ENCODE measurements around the gene UGT1A5.

Gene UGT1A5

DNA sequence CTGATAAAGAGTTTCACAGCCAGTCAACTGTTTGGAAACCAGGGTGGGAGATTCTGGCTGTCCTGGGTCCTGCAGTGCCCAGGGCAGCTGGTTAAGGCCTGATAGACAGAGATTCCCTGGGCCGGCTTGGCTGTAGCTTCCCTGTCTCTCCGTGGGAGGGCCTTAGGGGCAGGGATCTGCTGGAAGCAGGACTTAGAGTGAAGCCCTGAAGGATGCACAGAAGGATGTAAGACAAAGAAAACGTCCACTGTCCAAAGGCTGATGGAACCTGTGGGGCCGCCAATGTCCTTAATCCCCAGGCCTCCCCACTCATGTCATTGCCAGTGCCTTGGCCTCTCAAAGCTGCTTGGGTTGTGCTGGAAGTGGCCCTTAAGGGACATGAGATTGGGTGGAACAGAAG, 98.4 kb downstream of the UGT1A5 start:
- no peak for DNase-seq

DNA sequence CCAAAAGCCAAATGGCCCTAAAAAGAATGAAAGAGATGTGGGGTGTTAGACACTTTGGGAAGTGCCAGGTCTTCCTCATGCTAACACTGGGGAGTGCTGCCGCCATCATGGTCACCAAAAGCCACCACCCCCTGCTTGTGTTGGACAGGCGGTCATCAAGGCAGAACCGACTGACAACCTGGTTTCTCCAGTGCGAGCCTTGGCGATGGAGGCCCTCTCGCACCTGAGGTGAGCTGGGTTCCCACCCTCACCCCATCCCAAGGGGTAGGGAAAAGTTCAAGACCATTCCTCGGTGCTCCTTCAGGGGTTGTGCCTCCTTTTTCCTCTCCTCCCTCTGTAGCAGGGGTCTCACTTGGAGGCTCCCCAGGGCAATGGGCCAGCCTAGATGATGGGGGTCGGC, 99.0 kb downstream of the UGT1A5 start:
- DNase-seq: no peak

DNA sequence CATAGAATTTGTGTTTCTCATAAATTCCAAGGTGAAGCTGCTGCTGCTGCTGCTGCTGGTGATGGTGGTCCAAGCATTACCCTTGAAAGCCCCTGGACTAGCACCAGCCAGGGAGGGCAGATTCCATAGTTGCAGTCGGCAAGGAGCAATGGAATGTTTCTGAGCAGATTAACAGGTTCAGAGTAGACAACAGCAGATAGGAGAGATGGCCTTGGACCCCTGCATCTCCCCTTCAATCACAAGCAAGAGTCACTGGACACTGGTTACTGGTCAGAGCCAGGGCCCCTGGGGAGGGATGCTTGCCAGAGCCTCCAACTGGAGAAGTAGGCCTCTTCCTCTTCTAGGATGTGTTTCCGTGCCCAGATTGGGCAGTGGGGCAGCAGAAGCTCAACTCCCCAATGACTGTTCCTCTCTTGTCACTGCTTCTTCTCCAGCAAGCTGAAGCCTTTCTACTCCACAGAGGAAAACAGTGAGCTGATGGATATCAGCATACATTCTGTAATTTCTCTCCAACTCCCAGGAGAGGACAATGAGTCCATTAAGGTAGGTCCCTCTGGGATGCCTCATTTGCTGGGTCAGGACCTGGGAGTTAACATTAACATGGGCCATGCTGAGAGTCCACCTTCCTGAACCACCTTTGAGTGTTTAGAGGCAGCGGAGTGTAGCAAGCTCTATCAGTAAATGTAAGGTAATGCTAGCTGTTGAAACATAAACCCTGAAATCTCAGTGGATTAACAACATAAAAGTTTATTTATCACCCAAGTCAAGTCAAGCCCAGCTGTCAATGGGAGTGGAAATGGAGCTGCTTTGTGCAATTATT, 100.7 kb downstream of the UGT1A5 start:
- no peak for DNase-seq

DNA sequence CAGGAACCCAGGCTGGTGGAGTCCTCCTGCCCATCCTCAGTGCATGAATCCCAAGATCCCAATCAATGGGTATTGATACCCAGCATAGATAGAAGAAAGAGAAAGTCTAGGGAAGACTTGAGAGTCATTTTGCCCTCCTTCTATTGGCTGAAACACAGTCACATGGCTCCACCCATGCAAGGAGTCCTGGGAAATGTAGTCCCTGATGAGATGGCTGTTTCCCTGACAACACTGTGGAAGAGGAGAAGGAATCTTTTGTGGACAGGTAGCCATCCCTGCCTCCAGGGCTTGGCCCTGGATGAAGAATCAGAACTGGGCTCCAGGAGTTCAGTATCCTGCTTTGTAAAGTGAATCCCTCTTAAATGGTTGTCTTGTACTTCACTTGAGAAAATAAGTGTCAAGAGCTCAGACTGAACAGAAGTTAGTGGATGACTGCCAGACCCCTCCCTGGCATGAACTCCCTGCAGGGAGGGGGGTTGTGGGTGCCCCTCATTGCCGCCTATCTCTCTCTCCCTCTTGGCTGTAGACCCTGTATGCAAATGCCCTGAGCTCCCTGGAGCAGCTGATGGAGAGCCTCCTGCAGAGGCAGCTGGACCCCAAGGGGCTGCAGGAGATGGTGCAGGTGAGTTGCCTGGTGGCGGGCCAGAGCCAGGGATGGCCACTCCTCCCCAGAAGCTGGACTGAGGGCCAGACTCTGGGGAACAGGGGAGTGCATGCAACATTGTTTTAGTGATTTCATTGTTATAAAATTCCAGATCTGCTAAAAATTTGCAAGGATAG, 101.5 kb downstream of the UGT1A5 start:
- no peak for DNase-seq

DNA sequence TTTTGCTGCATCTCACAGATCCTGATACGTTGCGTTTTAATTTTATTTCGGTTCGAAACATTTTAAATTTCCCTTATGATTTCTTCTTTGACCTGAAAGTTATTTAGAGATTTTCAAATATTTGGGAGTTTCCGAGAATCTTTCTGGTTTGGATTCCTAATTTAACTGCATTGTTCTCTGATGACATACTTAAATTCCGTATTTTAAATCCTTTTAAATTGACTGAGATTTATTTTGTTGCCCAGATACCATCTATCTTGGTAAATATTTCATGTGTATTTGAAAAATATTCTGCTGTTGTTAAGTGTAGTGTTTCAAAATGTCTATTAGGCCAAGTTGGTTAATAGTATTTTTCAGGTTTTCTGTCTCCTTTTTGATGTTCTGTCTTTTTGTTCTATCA, 103.2 kb downstream of the UGT1A5 start:
- DNase-seq: no peak

DNA sequence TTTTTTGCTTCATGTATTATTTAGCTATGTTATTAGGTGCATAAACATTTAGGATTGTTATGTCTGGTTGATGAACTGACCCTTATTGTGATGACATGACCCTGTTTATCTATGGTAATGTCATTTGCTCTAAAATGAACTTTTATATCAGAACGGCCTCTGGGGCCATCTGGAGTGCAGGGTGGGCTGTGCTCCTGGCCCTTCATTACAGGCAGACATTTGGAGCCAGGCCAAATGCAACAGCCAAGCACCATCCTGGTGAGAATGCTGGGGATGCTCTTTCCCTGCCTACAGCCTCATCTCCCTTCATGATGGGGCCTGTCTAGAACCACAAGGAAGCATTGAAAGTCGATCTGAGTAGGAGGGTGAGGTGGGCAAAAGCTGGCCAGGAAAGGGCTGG, 103.6 kb downstream of the UGT1A5 start:
- DNase-seq: no peak

DNA sequence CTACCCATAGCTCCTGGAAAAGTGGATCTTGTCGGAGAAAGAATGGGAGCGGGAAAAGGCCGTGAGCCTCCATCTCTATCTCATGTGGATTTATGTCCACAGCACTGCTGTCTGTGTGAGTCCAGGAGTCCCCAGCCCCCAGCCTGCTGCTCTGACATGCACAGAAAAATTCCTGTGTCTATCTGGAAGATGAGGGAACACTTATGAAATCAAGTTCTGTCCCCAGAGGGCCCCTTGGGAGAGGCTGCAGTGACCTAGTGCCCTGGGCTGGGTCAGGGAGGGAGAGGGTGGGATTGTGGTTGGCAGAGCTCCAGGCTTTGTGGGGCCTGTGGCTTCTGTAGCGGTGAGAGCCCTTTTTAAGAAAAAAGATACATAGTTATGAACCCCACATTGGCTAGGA, 104.1 kb downstream of the UGT1A5 start:
- no peak for DNase-seq

DNA sequence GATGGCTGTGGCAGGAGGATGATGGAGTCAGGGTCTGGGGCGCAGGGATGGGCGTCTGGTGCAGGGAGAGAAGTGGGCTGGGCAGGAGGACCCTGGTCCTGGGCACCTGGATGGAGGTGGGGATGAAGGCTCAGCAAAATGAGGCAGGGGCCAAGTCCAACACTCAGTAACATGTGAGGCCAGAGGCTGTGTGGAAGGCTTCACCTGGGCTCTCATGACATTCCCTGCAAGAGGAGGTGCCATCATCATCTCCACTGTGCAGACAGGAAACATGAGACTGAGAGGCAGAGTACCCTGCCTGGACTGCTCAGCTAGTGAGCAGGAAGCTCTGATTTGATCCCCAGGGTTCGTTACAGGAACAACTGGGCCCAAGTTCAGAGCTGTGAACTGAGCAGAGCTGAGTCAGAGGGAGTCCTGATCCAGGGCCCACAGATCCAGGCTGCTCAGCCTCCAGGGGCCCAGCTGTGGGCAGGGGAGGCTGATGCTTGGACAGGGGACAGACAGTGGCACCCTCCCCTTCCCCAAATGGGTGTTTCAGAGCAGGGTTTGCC, 104.7 kb downstream of the UGT1A5 start:
- no peak for DNase-seq

DNA sequence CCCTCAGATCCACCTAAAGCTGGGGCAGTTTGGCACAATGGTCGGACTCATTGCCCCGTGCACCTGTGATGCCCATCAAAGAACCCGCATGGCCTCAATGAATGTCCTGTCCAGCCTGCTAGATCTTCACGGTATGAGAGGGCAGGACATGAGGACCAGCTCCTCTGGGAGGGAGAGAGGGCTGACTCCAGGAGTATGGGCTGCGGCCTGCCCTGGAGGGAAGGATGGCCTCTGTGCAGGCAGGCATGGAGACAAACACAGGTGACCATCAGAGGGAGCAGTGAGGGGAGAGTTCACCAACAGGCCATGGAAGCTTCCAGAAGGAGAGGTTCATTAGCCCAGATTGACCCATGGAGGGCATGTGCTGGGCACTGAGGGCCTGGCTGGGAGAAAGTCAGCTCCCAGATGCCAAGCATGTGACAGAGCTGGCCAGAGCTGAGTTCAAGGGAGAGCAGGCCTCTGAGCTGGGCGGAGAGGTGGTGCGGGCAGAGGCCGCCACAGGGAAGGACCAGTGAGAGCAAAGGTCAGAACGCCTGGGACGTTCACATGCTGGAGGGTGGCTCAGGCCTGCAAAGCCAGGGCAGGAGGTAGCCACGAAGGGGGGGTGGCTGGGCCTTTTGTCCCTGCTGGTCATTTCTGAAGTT, 105.4 kb downstream of the UGT1A5 start:
- no peak for DNase-seq

DNA sequence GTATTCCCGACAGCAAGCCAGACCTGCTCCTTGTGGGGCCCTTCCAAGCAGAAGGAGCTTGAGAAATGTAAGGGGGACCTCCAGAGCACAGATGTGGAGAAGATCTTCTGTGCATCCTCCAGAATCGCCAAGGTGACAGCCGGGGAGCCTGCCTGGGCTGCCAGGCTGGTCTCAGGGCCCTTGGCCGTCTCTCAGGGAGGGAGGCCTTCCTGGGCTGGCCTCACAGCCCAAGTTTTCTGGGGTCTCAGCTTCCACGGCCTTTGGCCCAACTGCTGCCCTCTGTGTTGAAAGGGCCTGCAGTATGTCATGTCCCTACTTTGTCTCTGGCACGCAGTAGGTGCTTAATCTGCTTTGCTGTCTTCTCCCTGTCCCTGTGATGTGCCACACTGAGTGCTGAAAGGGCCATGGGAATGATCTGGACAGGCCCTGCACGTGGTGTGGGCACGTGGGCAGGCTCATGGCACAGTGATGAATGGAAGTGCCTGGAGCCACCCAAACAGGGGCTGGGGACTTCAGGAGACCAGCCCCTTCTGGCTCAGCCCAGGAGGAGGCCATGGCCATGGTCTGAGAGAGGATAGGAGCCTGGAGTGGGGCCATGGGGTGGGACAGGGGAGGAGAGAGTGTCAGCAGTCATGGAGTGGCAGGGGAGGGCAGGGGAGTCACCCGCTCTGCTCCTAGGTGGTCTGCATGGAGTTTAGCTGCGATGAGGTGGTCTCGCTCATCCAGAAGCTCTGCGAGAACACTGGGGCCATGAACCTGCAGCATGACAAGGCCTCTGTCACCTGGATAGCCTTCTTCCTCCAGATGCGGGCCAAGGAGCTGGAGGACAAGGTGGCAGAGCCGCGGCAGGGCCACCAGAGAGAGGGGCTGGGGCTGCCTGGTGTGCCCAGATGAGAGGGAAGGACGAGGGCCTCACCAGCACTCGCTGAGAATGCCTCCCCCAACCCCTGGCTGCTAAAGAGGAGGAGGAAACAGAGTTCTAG, 106.2 kb downstream of the UGT1A5 start:
- DNase-seq: no peak

DNA sequence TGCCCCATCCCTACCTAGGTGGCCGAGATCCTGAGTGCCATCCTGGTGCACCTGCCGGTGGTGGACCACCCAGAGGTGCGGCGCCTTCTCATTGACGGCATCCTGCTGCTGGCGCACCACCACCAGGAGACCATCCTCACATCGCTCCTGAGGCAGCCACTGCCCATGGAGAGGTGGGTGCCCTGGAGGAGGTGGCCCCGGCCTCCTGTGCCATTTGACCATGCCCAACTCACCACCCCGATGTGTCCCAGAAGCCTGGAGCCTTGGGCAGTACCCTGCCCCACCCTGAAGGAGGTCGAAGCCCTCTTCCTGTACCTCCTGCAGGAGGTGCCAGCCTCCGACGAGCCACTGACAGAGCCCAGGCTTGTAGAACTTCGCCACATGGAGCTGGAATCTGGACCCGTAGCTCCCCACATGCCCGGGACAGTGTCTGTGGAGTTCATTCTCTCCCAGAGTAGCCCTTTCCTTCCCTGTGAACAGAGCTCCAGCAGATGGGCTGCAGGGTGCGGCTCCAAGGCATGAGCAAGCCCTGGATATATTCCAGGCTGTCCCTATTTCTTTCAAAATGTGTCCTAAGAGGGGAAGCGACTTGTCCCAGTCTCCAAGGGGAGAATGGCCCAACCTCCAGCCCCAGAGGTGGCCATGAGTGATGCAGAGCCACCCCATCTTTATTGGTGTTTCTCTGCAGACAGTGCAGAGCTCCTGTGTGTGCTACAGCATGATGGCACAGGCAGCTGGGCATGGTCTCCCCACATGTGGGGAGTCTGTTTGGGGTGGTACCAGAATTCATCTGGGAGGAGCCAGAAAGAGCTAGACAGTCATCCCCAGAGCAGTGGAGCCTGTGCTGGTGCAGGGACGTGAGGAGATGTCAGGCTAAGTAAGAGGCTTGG, 107.4 kb downstream of the UGT1A5 start:
- DNase-seq: no peak

DNA sequence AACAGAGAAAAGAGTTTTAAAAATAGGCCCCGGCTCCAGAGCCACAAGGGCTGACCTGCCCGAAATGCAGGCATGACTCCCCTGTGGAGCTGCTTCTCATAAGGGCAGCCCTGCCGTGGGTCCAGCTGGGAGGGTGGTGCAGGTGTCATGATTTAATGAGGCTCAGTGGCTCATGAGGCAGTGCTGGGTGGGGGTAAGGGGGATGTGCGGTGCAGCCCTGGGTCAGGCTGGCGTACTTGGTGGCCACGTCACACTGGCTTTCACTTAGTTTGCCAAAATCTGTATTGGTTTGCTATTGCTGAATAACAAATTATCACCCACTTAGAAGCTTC, 108.0 kb downstream of the UGT1A5 start:
- DNase-seq: no peak

DNA sequence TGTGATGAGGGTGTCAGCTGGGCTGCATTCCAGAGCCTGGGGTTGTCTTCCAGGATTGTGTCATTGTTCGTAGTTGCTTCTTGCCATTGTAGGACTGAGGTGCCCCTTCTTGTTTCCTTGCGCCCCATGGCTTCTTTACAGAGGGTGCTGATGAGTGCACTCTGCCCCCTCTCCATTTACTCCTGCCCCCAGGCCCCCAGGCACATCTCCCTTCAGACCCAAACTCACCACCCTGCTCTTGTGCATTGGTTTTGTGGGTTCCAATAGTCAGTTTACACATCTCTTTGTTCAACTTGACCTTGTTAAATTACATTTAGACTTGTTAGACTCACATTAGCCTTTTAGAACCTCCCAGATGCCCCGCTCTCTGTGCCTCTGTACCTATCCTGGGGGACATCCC, 108.5 kb downstream of the UGT1A5 start:
- no peak for DNase-seq

DNA sequence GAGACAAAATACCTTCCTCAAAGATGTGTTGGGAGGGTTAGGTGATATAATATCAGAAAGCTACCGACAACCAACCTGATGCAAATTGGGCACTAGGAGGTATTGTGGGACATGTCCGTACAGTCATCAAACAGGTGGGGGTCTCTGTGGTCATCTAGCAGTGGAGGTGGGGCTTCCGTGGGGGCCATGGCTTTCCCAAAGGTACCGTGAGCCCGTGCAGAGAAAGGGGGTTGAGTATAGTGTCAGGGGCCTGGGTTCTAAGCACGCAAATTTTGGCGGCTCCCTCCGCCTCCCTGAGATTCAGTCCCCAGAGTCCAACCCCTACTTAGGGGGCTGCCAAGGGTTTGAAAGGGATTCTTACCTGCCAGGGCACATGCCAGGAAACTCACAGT, 109.0 kb downstream of the UGT1A5 start:
- no peak for DNase-seq

DNA sequence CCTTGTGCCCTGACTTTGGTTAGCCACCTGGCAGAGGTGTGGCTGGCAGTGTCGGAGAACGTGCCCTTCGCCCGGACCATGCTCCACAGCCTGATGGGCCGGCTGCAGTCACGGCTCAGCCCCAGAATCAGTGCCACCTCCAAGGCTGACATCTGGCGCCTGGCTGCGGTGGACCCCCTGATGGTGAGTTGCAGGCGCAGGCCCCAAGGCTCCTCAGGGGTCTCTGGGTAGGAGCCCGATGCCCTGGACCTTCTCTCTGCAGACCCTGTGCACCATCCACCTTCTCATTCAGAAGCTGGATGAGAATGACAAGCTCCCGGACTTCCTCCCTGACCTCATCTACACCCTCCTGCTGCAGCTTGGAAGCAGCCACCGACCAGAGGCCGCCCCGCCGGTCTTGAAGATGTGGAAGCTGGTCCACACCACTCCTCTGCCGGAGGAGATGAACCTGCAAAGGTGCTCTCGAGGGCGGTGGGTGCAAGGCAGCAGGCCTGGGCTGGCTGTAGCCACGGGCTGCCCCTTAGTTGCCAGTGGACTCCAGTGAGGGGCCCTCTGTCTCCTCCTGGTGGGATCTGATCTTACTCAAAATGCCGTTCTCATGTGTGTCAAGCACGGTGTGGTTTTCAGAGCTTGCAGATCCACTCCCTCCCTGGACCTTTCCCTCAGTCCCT, 109.5 kb downstream of the UGT1A5 start:
- DNase-seq: no peak
